HUDEP-2 (cell line): ENCODE measurements around the gene PAX8.
"Not testable (repeated sequence)": the region's sequence is repeated elsewhere in the genome, so short reads cannot be mapped to it uniquely, and the experiment has no call there.

Experiments used
- DNase-seq, 76 experiments: peaks; one replicate each; lab custom pipeline; 2025; ENCODE audit not compliant: unreplicated experiment in 76 of 76; lab: John Stamatoyannopoulos, UW

Gene PAX8

DNA sequence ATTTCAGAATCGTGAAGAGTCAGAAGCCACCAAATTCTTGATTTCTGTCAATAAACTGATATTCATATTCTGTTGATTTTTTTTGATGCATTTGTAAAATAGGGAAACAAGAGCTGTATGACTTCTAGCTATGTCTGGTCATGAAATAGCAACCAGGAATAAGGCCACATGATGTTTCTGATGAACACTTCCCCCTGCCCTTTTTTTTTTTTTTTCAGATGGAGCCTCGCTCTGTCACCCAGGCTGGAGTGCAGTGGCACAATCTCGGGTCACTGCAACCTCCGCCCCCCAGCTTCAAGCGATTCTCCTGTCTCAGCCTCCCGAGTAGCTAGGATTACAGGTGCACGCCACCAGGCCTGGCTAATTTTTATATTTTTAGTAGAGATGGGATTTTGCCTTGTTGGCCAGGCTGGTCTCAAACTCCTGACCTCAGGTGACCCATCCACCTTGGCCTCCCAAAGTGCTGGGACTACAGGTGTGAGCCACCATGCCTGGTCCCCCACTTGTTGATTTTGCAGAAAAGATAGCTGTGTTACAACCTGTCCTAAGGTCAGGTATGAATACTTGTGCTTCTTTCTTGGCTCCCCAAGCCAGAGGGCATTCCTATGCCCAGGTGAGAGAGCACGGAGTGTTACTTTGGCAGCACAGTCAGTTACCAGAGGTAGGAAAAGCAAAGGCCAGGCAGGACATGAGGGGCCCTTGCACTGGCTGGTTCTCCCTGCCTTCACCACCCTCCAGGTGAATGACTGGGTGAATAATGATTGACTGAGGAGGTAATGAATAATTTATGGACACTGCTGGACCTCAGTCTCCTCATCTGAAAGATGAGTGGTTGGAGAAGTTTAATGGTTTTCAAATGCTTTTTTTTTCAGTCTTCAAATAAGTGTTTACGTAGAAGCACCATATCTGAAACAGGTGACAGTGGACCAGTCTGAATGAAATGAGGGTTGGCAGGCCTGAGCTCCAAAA is 39.6 kb downstream of the PAX8 start:
- no peak for DNase-seq

GRCh38 chr2:113237604-113238160 is 41.0 kb downstream of the PAX8 start:
- no peak for DNase-seq

GRCh38 chr2:113236367-113237159 is 42.2 kb downstream of the PAX8 start:
- no peak for DNase-seq

DNA sequence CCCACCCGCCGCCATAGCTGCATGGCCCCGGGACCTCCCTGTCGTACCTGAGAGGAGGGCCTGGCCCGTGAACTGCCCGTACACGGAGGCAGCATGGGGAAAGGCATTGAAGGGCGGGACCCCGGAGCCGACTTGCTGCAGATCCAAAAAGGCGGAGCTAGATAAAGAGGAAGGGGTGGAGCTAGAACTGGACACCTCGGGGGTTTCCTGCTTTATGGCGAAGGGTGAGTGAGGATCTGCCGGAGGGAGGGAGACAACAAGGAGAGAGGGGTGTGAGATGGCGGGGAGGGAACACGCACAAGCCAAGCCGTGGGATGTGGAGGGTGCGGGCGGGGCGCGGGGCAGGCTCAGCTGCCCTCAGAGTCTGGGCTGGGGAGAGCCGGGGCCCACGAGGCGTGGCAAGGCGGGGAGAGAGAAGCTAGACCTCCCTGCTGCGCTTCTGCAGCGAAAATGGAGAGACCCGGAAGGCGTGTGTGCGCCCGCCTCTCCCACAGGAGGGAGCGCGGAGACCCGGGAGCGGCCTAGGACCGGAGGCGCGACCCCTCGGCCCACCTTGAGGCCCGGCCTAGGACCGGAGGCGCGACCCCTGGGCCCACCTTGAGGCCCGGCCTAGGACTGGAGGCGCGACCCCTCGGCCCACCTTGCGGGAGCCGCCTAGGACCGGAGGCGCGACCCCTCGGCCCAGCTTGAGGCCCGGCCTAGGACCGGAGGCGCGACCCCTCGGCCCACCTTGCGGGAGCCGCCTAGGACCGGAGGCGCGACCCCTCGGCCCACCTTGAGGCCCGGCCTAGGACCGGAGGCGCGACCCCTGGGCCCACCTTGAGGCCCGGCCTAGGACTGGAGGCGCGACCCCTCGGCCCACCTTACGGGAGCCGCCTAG is 43.1 kb downstream of the PAX8 start:
- not testable (repeated sequence) for DNase-seq

- DNase-seq: no peak
These were observed 43.9 kb downstream of the PAX8 start for GRCh38 chr2:113234721-113235346.

GRCh38 chr2:113233593-113234550 is 44.8 kb downstream of the PAX8 start:
- peak in 13 of 76 experiments; percentile 1 to 26 (median 9) for DNase-seq

DNA sequence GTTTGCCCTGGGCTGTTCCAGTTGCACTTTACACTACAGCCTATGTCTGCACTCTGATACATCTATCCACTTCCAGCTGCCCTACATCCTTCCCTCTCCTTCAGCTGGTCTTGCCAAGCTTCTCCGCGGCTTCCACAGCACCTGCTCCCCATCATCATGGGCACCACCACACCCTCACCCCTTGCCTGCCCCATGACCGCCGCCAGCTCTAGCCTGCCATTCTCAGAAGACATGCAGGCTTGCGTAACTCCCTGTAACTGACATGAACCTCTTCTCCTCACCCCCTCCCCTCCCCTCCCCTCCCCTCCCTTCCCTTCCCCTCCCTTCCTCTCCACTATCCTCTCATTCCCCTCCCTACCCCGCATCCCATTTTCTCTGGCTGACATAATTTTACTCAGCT is 46.0 kb downstream of the PAX8 start:
- DNase-seq: no peak

DNA sequence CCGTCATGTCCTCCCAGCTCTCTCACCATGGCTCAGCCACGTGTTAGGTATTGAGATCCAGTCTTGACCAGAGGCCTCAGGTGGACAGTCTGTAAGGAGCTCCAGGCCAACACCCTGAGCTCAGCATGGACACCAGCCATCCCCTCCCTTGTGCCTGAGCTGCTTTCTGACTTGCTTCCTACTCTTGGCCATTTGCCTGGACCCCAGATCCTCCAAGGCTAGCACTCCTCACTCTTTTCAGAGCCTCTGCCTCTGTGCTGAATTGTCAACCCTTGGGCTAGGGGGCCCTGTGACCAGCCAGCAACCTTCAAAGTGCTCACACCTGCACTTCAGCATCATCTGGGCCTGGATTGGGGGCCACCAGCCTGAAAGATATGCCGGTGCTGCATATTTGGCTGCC is 46.6 kb downstream of the PAX8 start:
- no peak for DNase-seq

DNA sequence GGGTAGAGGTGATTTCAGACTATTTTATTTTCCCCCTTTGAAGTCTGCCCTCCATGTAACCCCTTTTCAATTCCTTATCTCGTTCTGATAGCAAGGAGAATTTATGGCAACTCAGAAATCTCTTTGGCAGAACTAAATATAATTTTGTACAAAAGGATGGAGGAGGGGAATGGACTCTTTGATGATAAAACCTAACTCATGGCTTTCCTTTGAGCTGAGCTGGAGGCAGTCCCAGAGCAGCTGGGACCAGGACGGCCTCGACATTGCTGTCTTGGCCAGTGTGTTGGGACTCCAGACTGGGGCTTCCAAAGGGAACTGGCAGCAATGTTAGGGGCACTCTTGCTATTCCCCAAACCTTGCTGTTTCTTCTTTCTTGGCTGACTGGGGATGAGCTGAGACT is 47.7 kb downstream of the PAX8 start:
- no peak for DNase-seq

- DNase-seq: no peak
These were observed 48.2 kb downstream of the PAX8 start for GRCh38 chr2:113230531-113230930.

GRCh38 chr2:113229795-113230194 is 48.9 kb downstream of the PAX8 start:
- no peak for DNase-seq

DNA sequence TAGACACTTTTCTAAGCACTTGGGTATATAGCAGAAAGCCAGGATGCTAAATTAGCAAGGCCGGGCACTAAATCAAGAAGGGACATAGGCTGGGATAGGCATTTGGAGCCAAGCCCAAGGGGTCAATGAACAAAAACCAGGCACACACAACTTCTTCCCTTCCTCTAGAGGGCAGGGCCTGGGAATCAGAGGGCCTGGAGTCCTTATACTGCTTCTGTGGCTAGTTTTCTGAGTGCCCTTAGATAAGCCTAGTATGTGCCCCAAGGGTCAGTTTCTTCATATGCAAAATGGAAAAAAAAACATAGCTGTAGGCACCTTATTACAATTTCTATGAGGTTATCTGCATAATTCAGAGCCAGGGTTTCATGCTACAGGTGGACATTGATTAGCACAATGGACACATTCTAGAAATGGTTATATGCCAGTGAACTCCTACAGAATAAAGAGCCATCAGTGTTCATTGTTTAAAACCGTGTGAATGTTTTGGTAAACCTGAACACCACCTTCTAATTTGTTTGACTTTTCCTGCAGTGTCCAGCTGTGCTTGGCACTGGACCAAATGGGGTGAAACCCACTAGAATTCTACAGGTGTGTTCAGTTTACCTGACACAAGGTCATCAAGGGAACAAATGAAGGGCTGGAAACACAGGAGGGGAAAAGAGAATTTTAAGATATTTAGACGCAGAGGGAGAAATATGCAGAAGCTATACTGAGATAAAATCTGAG is 49.6 kb downstream of the PAX8 start:
- DNase-seq: no peak

DNA sequence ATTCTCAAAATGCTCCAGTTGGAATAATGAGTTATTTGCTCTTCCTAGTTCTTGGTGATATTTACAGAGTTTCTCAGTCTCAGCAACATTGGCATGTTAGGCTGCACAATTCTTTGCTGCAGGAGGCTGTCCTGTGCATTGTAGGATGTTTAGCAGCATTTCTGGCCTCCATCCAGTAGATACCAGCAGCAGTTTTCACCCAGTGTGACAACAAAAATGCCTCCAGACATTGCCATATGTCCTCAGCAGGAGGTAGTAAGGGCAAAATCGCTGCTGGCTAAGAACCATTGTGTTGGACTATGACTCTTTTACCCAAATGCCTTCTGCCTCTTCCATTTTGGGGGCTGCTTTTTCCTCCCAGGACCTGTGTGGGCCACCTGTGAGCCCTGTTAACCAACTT is 50.4 kb downstream of the PAX8 start:
- no peak for DNase-seq

- no peak for DNase-seq
These were observed 51.0 kb downstream of the PAX8 start for GRCh38 chr2:113227698-113228097.

- DNase-seq: no peak
These were observed 51.4 kb downstream of the PAX8 start for GRCh38 chr2:113227290-113227689.

GRCh38 chr2:113226462-113226861 is 52.3 kb downstream of the PAX8 start:
- DNase-seq: no peak

- DNase-seq: no peak
These were observed 53.2 kb downstream of the PAX8 start for GRCh38 chr2:113225263-113226259.
